Ammon's horn (tissue), 1 donor: Measurements from ENCODE around the gene NCKAP5.
"Not testable (repeated sequence)": the region's sequence is repeated elsewhere in the genome, so short reads cannot be mapped to it uniquely, and the experiment has no call there.

Source experiments
- DNase-seq: peaks from one replicate; pipeline ENCODE4 v3.0.0-alpha.2; 2016; ENCODE audit warnings: low spot score

The NCKAP5 gene

DNA sequence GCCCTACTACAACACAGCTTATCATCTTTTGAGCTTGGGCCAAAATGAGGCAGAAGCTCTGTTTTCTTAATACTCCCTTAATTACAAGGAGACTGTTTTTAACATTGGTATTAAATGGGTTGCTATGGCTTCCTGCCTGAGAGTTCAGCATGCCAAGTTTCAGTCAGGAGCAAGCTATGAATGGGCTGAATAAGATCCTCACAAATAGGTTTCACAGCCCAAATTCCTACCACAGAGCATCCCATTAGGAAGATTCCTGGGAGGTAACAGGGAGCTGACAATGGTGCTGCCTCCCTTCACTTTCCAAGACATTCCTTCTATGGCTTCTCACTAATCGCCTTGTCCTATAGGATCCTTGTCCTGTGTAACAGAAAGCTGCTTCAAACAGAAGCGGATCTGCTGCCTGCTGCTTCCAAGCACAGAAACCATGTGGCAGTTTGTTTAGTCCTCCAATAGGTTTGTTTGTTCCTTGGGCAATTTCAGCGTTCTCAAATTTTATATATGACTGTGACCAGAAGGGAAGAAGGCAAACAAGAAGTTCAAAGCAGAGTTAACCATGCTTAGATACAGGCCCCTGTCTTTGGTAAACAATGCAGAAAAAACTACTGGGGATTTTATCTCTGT lies 70.9 kb downstream of the NCKAP5 start:
- peak; percentile 40 for DNase-seq

DNA sequence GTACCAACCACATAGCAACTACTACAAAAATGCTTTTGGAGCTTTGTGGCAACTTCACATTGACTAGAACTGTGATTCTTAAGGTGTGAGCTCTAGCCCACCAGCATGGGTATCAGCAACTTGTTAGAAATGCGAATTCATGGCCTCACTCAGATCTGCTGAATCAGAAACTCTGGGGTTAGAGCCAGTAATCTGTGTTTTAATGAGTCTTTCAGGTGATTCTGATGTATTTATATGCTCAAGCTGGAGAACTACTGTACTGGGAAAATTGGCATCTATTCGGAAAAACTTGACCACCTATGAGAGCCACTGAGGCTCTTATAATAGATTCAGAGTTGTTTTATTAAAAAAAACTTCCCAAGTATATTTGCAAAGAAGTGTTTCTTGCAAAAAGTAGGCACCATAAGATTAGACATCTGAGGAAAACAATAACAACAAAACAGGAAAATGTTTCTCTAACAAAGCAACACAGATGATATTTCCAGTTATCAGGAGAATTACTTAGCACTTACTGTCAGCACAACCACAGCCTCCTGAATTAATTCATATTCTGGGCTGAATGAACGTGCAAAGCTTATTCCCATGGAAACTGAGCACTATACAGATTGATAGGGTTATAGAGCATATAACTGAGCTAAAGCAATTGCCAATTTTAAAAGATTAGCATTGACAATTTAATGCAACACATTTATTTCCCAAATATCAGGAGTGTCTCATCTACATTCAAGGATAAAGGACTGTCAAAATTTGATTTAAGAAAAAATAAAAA lies 71.6 kb downstream of the NCKAP5 start:
- no peak for DNase-seq

DNA sequence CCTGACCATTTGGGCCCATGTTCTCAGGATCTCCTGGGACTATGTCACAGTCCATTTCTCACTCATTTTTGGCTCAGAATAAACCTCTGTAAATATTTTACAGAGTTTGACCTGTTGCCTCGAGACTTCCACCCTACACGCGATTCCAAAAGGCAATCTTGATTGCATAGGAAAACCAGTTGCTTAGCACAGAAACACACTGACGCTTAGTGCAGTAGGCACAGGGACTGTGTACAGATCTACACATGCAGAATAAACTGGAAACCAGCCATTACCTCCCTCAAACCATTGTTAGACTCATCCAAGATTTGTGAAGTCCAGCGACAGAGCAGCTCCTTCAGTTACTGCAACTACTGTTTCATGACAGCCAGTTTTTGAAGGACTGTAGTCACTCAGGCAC lies 73.0 kb downstream of the NCKAP5 start:
- no peak for DNase-seq

DNA sequence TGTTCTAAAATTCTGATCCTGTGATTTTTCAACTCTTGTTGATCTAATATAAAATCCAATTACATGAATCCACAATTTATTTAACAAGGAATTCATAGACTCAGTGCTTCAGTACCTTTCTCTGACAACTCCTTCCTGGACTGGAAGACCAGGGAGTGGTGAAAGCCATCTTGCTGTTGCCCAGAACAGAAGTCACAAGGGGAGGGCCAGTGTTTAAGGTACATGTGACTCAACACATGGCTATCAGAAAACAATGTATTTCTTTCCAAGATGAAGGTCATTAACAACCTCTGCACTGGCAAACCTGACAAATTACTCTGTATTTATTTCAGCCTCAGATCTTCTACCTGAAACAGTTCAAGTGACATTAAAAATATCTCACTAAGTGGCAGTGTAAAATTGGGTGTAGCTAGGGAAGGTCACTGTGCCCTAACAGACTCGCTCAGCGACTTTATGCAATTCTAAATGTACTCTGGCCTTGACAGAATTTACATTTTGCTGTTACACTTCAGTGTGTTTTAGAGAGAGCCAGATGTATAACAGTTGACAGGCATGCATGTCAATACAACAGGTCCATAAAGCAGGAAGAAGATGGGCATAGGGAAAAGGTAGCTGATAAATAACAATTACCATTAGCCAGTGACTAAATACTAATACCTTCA lies 75.4 kb downstream of the NCKAP5 start:
- DNase-seq = no peak

DNA sequence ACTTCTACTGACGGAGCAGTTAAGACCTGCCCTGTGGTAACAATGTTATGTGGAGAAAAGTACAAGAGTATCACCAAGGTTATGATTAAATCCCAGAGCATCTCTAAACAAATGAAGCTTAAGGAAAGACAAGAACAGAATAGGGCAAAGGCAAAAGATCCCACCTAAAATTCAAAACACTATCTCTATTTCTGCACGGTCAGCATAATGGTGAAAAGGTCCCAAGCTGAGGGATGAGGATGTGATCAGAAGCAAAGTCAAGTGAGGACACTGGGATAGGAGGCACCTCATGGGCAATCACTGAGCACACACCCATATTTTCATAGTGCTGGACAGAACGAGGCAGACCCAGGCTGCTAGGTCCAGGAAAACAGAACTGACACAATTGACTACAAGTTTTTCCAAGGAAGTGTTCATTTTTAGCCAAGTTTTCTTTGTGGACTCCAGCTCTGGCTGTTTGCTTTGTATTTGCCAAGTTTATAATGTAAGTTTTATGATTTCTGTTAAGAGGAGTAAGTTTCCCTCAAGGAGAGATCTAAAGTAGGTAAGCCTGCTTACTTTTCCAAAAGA lies 77.8 kb downstream of the NCKAP5 start:
- no peak for DNase-seq

DNA sequence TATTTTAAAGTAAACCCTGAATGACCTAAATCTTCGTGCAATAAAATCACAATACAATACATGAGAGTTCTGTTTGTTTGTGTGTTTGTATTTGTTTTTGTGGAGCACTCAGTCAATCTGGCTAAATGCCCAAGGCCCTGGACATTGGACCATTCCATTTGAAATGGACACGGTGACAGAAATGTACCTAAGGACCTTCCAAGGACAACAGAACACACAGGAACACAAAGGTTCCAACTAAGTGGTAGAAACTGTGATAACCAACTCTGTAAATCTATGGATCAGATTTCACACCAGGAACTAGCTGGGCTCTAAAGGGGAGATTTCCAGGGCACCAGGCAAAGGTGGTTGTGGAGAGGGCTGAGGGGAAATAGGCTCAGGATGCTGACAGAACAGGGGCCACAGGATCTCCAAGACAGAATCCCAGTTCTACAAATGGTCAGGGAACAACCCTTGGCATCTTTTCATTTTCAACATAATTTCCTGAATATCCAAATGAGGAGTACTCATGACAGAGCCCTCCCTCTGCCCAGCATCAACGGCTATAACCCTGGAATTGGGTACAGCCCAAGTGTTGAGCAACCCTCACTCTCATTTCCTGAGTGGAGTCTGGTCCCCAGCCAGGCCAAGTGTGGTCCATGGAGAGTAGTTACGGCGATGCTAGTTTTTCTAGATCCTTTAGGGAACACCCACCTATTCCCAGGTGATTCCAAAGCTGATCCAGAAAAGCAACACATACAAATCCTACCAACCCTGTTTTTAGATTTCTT lies 78.4 kb downstream of the NCKAP5 start:
- no peak for DNase-seq

DNA sequence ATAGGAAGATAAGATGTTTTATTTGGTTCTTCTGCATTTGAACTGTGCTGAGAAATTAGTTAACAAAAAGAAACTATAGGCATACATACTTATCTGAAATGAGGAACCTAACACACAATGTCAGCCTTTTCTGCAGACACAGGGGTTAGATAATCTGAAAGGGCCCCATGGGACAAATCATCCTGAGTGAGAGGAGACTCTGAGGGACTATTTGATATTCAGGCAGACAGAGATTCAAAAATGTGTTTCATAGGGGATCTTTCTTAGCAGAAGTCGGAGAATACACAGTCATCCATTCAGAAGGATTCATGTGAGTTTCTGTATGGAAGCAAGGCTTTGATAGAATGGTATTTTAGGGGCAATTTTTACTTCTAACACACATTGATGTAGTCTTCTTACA lies 79.1 kb downstream of the NCKAP5 start:
- no peak for DNase-seq

DNA sequence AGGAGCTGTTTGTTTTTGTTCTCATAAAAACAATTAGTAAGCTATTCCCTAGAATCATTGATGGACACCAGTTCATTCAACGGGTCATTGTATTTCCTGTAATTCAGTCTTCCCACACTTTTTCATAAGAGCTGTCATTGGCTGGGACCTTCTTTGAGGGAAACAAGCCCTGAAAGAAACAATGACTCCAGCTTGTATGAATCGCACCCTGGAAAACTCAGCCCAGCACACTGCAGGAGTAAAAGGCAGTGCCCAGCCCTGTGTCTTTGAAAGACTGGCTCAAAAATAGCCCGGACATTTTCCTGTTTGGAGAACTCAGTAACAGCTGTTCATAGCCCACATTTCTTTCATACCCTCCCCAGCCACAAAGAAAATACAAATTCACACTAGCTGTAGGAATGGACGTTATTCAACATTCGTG lies 81.5 kb downstream of the NCKAP5 start:
- peak; percentile 74 for DNase-seq

DNA sequence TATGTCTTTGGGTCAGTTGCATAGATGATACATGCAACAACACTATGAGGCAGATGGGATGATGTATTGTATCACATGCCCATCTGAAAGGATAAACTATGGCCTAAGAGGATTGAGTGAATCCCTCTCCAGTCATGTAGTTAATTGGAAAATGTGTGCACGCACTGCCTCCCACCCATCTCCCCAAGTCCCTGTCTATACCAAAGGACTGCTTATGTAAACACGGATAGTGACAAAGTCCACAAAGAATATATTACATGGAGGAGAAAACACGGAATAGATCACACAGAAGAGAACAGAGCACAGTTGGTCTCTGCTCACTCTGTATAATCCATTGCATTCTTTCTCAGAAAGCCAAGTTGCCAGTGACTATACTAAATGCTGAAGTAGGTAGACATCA lies 82.4 kb downstream of the NCKAP5 start:
- DNase-seq = no peak

DNA sequence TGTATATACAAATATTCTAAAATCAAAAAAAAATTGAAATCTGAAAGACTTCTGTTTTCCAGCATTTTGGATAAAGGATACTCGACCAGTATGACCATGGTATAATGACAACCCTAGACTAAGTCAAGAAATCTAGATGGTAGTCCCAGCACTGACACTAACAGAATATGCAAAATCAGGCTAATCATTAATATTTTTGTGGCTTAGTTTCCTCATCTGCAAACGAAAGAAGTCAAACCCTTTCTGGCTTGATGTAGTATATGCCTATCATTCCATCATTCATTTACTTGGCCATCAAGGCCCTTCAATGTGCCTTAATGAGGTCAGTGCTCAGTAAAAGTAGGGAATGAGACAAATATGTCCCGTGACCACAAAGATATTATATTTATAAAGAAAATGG lies 83.5 kb downstream of the NCKAP5 start:
- DNase-seq = no peak

DNA sequence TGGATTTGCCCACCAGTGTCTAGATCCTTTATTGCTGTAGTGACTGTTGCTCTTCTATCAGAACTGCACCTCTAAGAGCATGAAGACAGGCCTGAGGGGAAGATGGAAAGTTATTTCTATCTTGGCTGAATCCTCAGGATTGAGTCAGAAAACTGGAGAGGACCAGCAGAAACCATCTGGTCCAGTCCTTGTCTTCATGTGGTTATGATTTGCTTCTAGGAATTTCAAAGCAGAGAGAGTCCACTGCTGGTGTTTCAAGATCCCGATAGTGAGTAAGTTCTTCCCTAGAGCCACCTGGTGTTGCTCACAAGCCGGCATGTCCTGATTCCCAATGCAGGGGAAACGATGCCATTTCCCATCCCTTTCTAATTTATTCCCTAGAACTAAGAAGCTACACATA lies 84.2 kb downstream of the NCKAP5 start:
- DNase-seq = no peak

DNA sequence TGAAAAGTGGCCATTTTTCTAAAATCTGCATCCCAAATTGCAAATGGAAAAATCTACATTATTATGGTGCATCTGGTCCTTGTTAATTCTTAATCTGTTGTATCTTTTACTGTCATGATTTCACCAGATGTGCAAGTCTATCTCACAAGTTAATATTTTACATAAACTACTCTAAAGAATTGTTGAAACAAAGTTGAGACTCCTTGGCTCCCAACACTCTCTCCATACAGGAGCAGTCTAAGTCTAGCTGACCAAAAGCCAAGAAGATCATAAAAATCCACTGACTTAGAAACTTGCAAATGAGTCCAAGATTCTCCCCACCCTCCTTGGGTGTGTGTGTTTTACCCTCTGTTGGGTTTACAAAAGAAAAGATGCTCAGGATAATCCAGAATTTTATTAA lies 85.1 kb downstream of the NCKAP5 start:
- no peak for DNase-seq

DNA sequence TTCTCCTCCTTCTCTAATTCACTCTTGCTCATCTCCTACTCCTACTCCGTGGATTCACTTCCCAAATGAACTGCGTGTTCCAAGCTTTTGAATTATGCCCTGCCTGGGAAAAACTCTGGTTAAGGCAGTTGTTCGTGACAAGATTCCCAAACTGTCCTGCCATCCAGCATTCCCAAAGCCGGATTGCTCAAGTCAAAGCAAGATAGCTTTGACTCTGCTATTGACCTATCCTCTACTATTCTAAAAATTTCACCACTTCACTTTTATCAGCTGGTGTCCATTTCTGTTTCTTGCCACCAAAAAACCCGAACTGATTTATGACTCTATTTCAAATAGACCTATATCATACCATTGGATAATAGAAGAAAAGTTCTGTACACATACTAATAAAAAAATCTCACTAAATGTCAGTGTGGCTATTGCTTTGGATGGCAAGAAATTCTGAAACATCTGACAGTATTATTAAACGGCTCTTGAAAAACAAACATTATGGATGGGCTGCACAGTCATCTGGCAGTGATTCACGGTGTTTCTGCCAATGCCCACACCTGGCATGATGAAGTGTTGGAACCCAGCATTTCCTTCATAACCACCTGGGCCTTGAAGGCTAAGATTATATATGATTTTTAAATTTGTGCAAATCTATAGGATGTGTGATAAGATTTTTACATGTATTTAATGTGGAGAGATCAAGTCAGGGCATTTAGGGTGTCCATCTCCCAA lies 87.4 kb downstream of the NCKAP5 start:
- no peak for DNase-seq

DNA sequence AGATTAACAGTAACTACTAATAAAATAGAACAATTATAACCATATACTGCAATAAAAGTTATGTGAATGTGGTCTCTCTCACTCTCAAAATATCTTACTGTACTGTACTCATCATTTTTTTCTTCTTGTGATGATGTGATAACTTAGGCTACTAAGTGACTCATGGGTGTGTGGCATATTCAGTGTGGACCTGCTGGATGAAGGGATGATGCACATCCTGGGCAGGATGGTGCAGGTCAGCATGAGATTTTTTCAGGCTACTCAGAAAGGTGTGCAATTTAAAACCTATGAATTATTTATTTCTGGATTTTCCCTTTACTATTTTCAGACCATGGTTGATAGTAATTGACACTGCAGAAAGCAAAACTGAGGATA lies 90.7 kb downstream of the NCKAP5 start:
- no peak for DNase-seq

DNA sequence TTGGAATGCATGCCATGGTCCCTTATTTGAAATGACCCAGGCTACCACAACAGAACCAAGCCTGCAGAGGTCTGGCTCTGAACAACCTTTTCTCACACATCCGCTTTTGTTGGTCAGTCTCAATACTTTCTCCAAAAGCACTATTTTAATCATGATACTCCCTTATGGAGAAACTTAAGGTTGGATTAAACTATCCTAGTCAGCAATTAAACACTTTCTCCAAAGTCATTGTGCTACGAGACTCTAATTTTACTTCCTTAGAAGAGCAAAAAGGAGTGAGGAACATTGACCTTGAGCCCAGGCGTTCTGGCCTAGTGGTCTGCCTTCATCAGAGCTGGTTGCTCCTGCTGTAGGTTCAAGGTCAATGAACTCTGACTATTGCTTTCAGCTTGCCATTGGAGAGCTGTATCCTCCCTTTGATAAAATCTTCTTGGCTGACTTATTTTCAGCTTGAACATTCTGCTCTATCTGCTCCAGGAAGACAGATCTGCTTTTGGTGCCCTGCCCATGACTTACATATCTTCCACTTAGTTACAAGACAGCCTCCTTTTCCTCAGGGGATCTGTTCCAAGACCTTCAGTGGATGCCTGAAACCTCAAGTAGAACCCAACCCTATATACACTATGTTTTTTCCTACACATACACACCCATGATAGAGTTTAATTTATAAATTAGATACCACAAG lies 91.2 kb downstream of the NCKAP5 start:
- DNase-seq = no peak

DNA sequence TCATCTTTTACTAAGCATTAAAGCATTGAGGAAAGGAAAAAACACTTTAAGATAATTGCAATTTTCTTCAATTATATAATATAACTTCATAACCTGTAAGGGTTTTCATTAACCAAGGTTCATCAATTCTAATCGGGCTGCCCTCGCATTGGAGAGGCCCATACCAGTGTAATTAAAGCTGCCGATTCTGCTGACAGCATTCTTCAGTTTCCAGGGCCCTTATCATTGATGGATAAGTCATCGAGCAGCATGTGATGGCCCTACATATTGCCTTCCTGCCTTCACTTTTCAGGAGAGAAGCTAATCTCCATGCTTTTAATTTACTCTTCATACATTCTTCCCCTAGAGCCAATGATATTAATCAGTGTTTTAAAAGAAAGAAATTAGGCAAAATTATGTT lies 92.0 kb downstream of the NCKAP5 start:
- DNase-seq = no peak

DNA sequence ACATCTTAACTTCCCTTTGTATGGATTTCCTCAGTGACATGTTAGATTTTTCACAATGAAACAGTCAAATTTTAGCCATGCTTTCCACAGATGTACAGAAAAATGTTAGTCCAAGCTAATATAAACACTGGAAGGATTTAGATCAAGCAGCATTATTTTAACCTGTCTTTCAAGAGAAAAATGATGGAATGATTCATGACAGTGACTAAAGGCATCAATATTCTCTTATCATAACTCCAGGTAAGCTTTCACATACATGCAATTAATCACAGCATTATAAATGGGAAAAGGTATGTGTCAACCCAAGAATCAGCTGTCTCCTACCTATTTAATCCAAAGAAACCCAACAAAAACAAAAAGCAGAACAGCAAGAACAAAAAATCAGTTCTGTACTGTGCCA lies 92.7 kb downstream of the NCKAP5 start:
- no peak for DNase-seq

DNA sequence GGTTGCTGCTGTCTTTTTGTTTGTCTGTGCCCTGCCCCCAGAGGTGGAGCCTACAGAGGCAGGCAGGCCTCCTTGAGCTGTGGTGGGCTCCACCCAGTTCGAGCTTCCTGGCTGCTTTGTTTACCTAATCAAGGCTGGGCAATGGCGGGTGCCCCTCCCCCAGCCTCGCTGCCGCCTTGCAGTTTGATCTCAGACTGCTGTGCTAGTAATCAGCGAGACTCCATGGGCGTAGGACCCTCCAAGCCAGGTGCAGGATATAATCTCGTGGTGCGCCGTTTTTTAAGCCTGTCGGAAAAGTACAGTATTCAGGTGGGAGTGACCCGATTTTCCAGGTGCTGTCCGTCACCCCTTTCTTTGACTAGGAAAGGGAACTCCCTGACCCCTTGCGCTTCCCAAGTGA lies 97.8 kb downstream of the NCKAP5 start:
- not testable (repeated sequence) for DNase-seq

DNA sequence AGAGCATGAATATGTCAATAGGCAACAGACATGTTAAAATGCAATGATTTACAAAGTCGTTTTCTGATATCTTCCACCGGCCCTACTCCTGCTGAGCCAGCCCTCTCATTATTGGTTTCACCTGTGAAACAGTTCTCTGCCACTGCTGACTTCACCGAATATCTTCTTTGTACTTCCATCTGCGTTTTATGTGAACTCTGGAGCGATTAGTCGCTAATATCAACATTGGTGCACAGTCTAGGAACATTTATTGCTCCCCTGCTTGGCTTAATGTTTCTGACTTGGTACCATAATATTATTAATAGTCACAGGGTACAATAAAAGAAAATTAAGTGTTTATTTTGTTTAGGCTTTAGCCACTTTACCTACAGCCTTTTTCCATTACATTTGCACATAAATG lies 105.5 kb downstream of the NCKAP5 start:
- no peak for DNase-seq

DNA sequence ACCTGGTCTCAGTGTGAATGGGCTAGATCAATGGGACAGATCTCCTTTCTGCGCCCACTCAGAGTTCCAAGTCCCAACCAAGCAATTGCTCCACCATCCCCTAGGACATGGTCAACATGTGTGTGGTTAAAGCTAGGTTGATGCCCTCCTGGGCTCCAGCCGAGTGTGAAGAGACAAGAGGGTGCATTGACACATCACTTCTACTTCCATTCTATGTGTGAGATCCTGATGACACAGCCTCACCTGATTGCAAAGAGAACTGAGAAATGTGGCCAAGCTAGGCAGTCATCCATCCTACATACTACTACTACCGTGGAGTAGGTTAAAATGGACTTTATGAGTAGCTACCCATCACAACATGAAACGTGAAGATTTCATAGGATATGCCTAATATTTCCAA lies 106.8 kb downstream of the NCKAP5 start:
- no peak for DNase-seq

DNA sequence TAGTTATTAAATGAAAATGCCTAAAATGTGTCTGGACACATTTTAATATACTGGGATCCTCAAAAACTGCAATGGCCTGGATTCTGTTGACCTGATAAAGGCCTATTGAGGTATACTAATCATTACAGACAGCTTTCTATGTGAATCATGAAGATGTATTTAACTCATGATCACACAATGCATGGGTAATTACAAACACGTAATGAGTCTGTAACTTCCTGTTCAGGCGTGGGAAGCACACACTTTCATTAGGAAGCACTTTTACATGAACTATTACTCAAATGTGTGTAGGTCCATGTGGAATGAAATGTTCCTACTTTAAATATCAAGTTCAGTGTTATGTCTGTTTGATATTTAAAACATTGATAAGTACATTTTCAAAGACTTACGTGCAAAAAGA lies 108.7 kb downstream of the NCKAP5 start:
- DNase-seq = no peak
